GM18502 (cell line): ENCODE results near the gene CARD10.

Source experiments
- ATAC-seq: cut with Tn5 transposase; IDR thresholded peaks from one replicate; pipeline ENCODE4 v1.9.1; 2021; ENCODE audit warnings: mild to moderate bottlenecking; ENCODE audit not compliant: unreplicated experiment, poor library complexity

Gene CARD10

GRCh38 chr22:37449331-37450001 is 69.7 kb downstream of the CARD10 start:
- no peak for ATAC-seq

GRCh38 chr22:37448516-37449127 is 70.6 kb downstream of the CARD10 start:
- ATAC-seq: no peak

GRCh38 chr22:37445501-37445900 is 73.7 kb downstream of the CARD10 start:
- no peak for ATAC-seq

- ATAC-seq: no peak
Measured at GRCh38 chr22:37443977-37444376, 75.2 kb downstream of the CARD10 start.

- ATAC-seq: no peak
Measured at GRCh38 chr22:37443086-37443485, 76.1 kb downstream of the CARD10 start.

- no peak for ATAC-seq
Measured at GRCh38 chr22:37442537-37442936, 76.7 kb downstream of the CARD10 start.

GRCh38 chr22:37442135-37442534 is 77.1 kb downstream of the CARD10 start:
- no peak for ATAC-seq

- ATAC-seq: no peak
Measured at GRCh38 chr22:37440875-37441274, 78.3 kb downstream of the CARD10 start.
